Panc1 (cell line): ENCODE results near the gene CIAPIN1. TPM values are rescaled to one million over a fixed set of nuclear protein-coding genes. Genes with fewer than 3 reads are reported as not detected.

Source experiments
- ATAC-seq: fragments of 200-7000 bp; cut with Tn5 transposase; 2 replicates; pipeline ENCODE4 v1.9.1; 2020; ENCODE audit warnings: mild to moderate bottlenecking, moderate library complexity
- BruUV-seq: library from RNA; stranded (reverse); fragments of 400-500 nt; replicated peaks from 2 replicates; lab custom pipeline; 2021; lab: Mats Ljungman, UMichigan
- CTCF ChIA-PET: fragments of 300-600 bp; sonication (Branson Sonifier 250); formaldehyde crosslinking; loops from one replicate; lab custom pipeline; 2022; ENCODE audit warnings: antibody characterized with exemption; lab: Charles Lee
- POLR2A ChIA-PET: fragments of 300-600 bp; sonication (Branson Sonifier 250); formaldehyde crosslinking; loops from one replicate; lab custom pipeline; 2022; ENCODE audit warnings: antibody characterized with exemption; lab: Charles Lee
- DNase-seq: peaks from one replicate; pipeline ENCODE4 v3.0.0-alpha.2; 2010; ENCODE audit warnings: low read depth, low spot score
- H3K27ac ChIP-seq: 2 replicates; pipeline ENCODE4 v1.5.1; 2011; ENCODE audit warnings: mild to moderate bottlenecking, low read length, inconsistent platforms
- H3K27me3 ChIP-seq: fragments of 200-500 bp; sonication (Bioruptor generic); 2 replicates; pipeline ENCODE4 v1.6.0; 2014; ENCODE audit warnings: low read length, inconsistent platforms; ENCODE audit not compliant: control insufficient read depth, insufficient read depth
- H3K36me3 ChIP-seq: fragments of 200-500 bp; sonication (Bioruptor generic); 2 replicates; pipeline ENCODE4 v1.5.1; 2014; ENCODE audit warnings: inconsistent platforms, mild to moderate bottlenecking, low read length, moderate library complexity; ENCODE audit not compliant: control insufficient read depth, insufficient read depth
- H3K4me1 ChIP-seq: 2 replicates; pipeline ENCODE4 v1.5.1; 2011; ENCODE audit warnings: inconsistent platforms, mild to moderate bottlenecking, low read length, moderate library complexity; ENCODE audit not compliant: control insufficient read depth, insufficient read depth
- H3K4me3 ChIP-seq, 2 experiments: 2 replicates each; pipeline ENCODE4 v1.5.1; 2011 to 2012; ENCODE audit warnings: low read depth in 2 of 2, low read length in 2 of 2, mild to moderate bottlenecking in 2 of 2, inconsistent platforms in 1 of 2, moderate library complexity in 1 of 2
- H3K9me3 ChIP-seq: fragments of 200-500 bp; sonication (Bioruptor generic); 2 replicates; pipeline ENCODE4 v1.5.1; 2014; ENCODE audit warnings: low read depth, mild to moderate bottlenecking, inconsistent platforms, low read length, moderate library complexity; ENCODE audit not compliant: control insufficient read depth, insufficient read depth
- CTCF ChIP-seq: fragments of 450-650 bp; IDR thresholded peaks from 2 replicates; pipeline ENCODE4 v1.5.1; 2017; ENCODE audit warnings: mild to moderate bottlenecking
- POLR2AphosphoS5 ChIP-seq: IDR thresholded peaks from 2 replicates; pipeline ENCODE4 v1.6.1; 2012; ENCODE audit warnings: mild to moderate bottlenecking, low read depth, low read length, moderate library complexity
- REST ChIP-seq, 2 experiments: IDR thresholded peaks; 2 replicates each; pipeline ENCODE4 v1.6.1; 2011 to 2012; ENCODE audit warnings: low read depth in 2 of 2, control low read depth in 1 of 2, low read length in 1 of 2, mild to moderate bottlenecking in 1 of 2, moderate library complexity in 1 of 2; ENCODE audit not compliant: insufficient read depth in 1 of 2
- SIN3A ChIP-seq: IDR thresholded peaks from 2 replicates; pipeline ENCODE4 v1.6.1; 2012; ENCODE audit warnings: low read depth, mild to moderate bottlenecking, low read length, moderate library complexity, borderline replicate concordance; ENCODE audit not compliant: insufficient read depth
- TCF7L2 ChIP-seq: IDR thresholded peaks from 2 replicates; pipeline ENCODE4 v1.6.1; 2011; ENCODE audit warnings: mild to moderate bottlenecking, low read depth, low read length, inconsistent platforms
- in situ Hi-C: cut with HindIII; loops from 2 replicates; pipeline ENCODE4 v1.10.0; 2016; ENCODE audit warnings: low sequenced_read_pairs, low pct_unique_long_range_greater_than_20kb
- intact Hi-C: fragments of 100-400 bp; cut with micrococcal nuclease; formaldehyde crosslinking; loops from one replicate; pipeline ENCODE4 v1.10.0; 2022; ENCODE audit not compliant: unreplicated experiment
- total RNA-seq: library from RNA; stranded (reverse); gene quantifications from one replicate; pipeline ENCODE4 v1.2.1, GENCODE V29; 2021; ENCODE audit not compliant: unreplicated experiment

Gene CIAPIN1
- total RNA-seq, 1 experiment from 2014 or later, result 64.0 TPM

GRCh38 chr16:57475711-57476339, 28.6 kb upstream of the CIAPIN1 start:
- no TSS peak for BruUV-seq
- Histone ChIP-seq H3K9me3 (no peaks in the 10 kb centered on the region), H3K36me3 (no peaks in the 10 kb centered on the region; the same call in 1 of the 2 replicates), H3K27me3 (no peaks in the 10 kb centered on the region), H3K27ac (no peak overlapping the region), H3K4me1 (peaks cover 7% of the 10 kb centered on the region), H3K4me3 (no peak overlapping the region)
- CTCF ChIA-PET, result no interaction called here
- in situ Hi-C loops, result no loop called here
- TF ChIP-seq POLR2AphosphoS5, result no peak
- TF ChIP-seq CTCF, result peak; percentile 85
- no peak for DNase-seq
- POLR2A ChIA-PET, result no interaction called here
- intact Hi-C loops, result no loop called here
- ATAC-seq, result peak; percentile 67

GRCh38 chr16:57474671-57475661, 27.8 kb upstream of the CIAPIN1 start:
- H3K27me3 ChIP-seq, result no peaks in the 10 kb centered on the region
- H3K4me3 ChIP-seq, result no peak overlapping the region
- H3K27ac ChIP-seq, result no peak overlapping the region
- CTCF ChIA-PET, result interaction anchor here (0.6 to 0.7 kb wide), 2 partner anchors 20 to 32 kb away, joined by 3 to 8 read pairs; no protein-coding TSS in a partner anchor
- in situ Hi-C loops (no loop called here), intact Hi-C loops (no loop called here)
- POLR2A ChIA-PET, result interaction anchor here (0.6 kb wide), 1 partner anchor 409 kb away, joined by 7 read pairs; no protein-coding TSS in a partner anchor
- TF ChIP-seq POLR2AphosphoS5 (no peak), REST (IDR thresholded peaks at IDR 0.05; ENCODE audit: insufficient read depth in 1 of 2, low read depth in 2 of 2, low read length in 1 of 2) (no peak), TCF7L2 (no peak), SIN3A (no peak), CTCF (no peak)
- DNase-seq (no peak), ATAC-seq (no peak)
- no peaks in the 10 kb centered on the region; the same call in 1 of the 2 replicates for H3K36me3 ChIP-seq
- peaks cover 7% of the 10 kb centered on the region for H3K4me1 ChIP-seq
- BruUV-seq, result no TSS peak
- no peaks in the 10 kb centered on the region for H3K9me3 ChIP-seq
